GM20000 (cell line): Measurements from ENCODE around the gene FHIT.

Experiments
- DNase-seq: peaks from one replicate; pipeline ENCODE4 v3.0.0; 2012; ENCODE audit warnings: low spot score
- CTCF ChIP-seq: IDR thresholded peaks from 2 replicates; pipeline ENCODE4 v1.5.1; 2012; ENCODE audit warnings: mild to moderate bottlenecking, control low read depth; ENCODE audit errors: extremely low read depth, missing control alignments

Gene FHIT

DNA sequence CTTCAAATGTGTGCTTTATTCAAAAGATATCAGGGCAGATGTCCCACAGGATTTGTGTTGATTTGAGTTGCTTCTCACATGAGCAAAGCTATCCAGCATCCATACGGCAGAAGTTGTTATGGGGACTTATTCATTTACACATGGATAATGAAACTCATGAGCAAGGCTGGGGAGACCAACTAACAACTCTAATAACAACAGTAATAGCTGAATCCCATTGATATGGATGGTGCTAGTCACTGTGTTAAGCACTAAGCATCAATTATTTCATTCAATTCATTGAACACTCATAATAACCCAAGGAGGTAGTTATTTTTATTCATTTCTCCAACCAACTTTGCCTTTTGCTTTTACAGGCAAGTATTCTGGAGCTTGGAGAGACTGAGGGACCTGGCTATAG lies 1107.2 kb downstream of the FHIT start:
- DNase-seq = no peak
- no peak for TF ChIP-seq CTCF

DNA sequence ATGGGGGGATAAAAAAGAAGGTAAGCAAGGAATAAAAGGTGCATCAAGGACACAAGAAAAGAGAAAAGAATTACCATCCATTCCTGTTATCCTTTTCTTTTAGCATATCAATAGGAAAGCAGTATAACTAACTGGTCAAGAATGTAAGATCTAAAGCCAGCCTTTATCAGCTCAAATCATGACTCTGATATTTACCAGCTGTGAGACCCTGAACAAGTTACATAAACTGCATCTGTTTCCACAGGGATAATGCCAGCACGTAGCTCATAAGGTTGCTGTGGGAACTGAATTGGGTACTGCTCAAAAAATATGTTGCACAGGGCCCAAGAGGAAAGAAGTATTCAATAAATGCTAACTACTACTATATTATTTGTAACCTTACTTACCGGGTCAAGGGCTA lies 1109.2 kb downstream of the FHIT start:
- no peak for DNase-seq
- no peak for TF ChIP-seq CTCF

- DNase-seq = no peak
- no peak for TF ChIP-seq CTCF
Measured at GRCh38 chr3:60140160-60140559, 1111.1 kb downstream of the FHIT start.

- no peak for TF ChIP-seq CTCF
- no peak for DNase-seq
Measured at GRCh38 chr3:60136601-60137000, 1114.7 kb downstream of the FHIT start.

GRCh38 chr3:60135474-60135873 lies 1115.8 kb downstream of the FHIT start:
- no peak for DNase-seq
- no peak for TF ChIP-seq CTCF

GRCh38 chr3:60133269-60134162 lies 1117.7 kb downstream of the FHIT start:
- DNase-seq = no peak
- TF ChIP-seq CTCF = no peak

GRCh38 chr3:60131618-60132017 lies 1119.6 kb downstream of the FHIT start:
- DNase-seq = no peak
- TF ChIP-seq CTCF = no peak
